Upper lobe of left lung (tissue), 6 donors: ENCODE results near the gene HIC2. TPM values are rescaled to one million over a fixed set of nuclear protein-coding genes. Genes with fewer than 3 reads are reported as not detected.
"Not testable (repeated sequence)": the region's sequence is repeated elsewhere in the genome, so short reads cannot be mapped to it uniquely, and the experiment has no call there.

Source experiments
- ATAC-seq, 2 donors: fragments of 200-7000 bp; cut with Tn5 transposase; one replicate each; pipeline ENCODE4 v1.9.1; 2022; ENCODE audit warnings: mild to moderate bottlenecking in 2 of 2, moderate library complexity in 2 of 2; ENCODE audit not compliant: low FRiP score in 2 of 2
- DNase-seq, 2 donors: peaks; one replicate each; pipeline ENCODE4 v3.0.0-alpha.2; 2019 to 2020
- H3K27ac ChIP-seq, 4 donors: fragments of 200-600 bp; sonication (generic); one replicate each; pipeline ENCODE4 v1.5.1; 2016 to 2019
- H3K27me3 ChIP-seq, 4 donors: fragments of 200-600 bp; sonication (generic); one replicate each; pipeline ENCODE4 v1.5.1; 2017 to 2019
- H3K36me3 ChIP-seq, 4 donors: fragments of 200-600 bp; sonication (generic); one replicate each; pipeline ENCODE4 v1.5.1; 2016 to 2019
- H3K4me1 ChIP-seq, 4 donors: fragments of 200-600 bp; sonication (generic); one replicate each; pipeline ENCODE4 v1.5.1; 2018 to 2019
- H3K4me3 ChIP-seq, 4 donors: fragments of 200-600 bp; sonication (generic); one replicate each; pipeline ENCODE4 v1.5.1; 2017 to 2019; ENCODE audit warnings: mild to moderate bottlenecking in 2 of 4, moderate library complexity in 1 of 4
- H3K9me3 ChIP-seq, 4 donors: fragments of 200-600 bp; sonication (generic); one replicate each; pipeline ENCODE4 v1.5.1; 2018 to 2019
- WGBS, 2 donors: methylation state at CpG; one replicate each; pipeline ENCODE4 v1.1.5; 2017 to 2018; 5-methylcytosine and 5-hydroxymethylcytosine counted together
- total RNA-seq, 6 donors: library from RNA; depleted of rRNA in 4 of 6; stranded (reverse); fragments of >200 nt in 4 of 6; gene quantifications; one replicate each; pipeline versions ENCODE4 v1.1.0 to v1.2.1, GENCODE V29; 2016 to 2021
- donor health status: DM: no; HTN: no; CAD: no; lungs with moderate emphysema.
- donor health status: DM: no; HTN: yes; CAD: no; lungs with severe emphysema.

HIC2 gene
- total RNA-seq, 6 donors from 2014 or later = 4.4 to 11.5 (median 5.7) TPM

- not testable (repeated sequence) for H3K4me1 ChIP-seq, H3K4me3 ChIP-seq, DNase-seq, H3K9me3 ChIP-seq, H3K36me3 ChIP-seq, H3K27me3 ChIP-seq, ATAC-seq, H3K27ac ChIP-seq
- no CpG with 5 or more reads among the region's 4 CpGs for WGBS, 2 donors
Observed at GRCh38 chr22:21407792-21408191, 9.4 kb upstream of the HIC2 start.

DNA sequence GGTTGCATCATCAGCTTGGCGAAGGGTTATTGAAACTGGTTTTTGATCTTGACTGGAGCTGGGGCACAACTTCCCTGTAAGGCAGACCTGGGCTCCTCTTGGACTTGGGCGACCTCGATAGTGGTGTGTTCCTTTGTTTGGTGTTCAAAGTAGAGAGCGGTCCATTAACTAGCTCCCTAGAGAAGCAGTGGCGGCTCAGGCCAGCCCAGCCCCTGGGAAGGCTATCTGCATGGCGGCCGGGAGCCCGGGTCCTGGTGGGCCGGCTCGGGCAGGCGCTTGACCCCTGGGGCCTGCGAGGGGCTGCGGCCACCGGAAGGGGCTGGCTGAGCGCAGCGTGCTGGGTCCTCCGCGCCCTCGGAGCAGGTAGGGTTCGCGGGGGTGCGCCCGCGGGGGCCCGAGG lies 796 bp upstream of the HIC2 start:
- DNase-seq, H3K4me3 ChIP-seq, H3K27me3 ChIP-seq, H3K4me1 ChIP-seq, H3K27ac ChIP-seq, H3K9me3 ChIP-seq, H3K36me3 ChIP-seq: not testable (repeated sequence)
- ATAC-seq = peak in 1 of 2 donors; percentile 10
- WGBS, 2 donors = 13 to 26% methylated on average over 3 to 5 of the region's 25 CpGs

GRCh38 chr22:21417853-21418252 lies 682 bp downstream of the HIC2 start:
- DNase-seq (peak; percentile 20 to 88), ATAC-seq (peak in 1 of 2 donors; percentile 52)
- not testable (repeated sequence) for H3K9me3 ChIP-seq, H3K27me3 ChIP-seq, H3K36me3 ChIP-seq, H3K4me1 ChIP-seq
- Histone ChIP-seq H3K27ac (peak overlapping the region in 1 of 4 donors; percentile 49), H3K4me3 (peak overlapping the region in 3 of 4 donors; percentile 45 to 53 (median 49))
- WGBS, 2 donors = no CpG with 5 or more reads among the region's 33 CpGs

GRCh38 chr22:21418974-21419638 lies 1.9 kb downstream of the HIC2 start:
- ATAC-seq, H3K9me3 ChIP-seq, H3K27ac ChIP-seq, H3K4me3 ChIP-seq, H3K4me1 ChIP-seq, DNase-seq, H3K27me3 ChIP-seq, H3K36me3 ChIP-seq: not testable (repeated sequence)
- 95 to 97% methylated on average over 5 of the region's 15 CpGs for WGBS, 2 donors

DNA sequence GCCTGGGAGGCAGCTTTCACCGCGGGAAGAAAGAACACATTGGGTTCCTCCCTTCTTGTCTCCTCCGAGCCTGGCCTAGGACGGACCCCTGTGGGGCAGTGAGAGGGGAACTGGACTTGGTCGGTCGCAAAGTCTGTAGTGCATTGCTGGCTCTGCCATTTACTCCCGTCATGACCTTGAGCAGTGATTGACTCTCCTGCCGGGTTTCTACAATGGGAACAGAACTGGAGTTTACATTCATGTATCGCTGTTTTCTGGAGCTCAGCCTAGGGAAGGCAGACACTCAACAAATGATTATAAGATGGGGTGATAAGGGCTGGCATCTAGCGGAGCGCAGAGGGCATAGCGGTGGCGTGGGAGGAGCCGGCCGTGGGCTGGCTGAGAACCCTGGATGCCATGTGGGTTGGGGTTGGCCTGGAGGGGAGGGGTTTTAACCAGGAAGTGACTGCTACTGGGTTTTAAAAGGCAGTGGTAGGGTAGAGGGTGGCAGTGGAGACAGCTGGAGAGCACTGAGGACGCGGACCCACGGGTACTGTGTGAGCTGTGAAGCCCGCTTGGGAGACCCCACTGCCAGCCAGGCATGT lies 3.1 kb downstream of the HIC2 start:
- not testable (repeated sequence) for H3K4me1 ChIP-seq, H3K27me3 ChIP-seq, H3K9me3 ChIP-seq, H3K27ac ChIP-seq, DNase-seq, H3K4me3 ChIP-seq, H3K36me3 ChIP-seq
- peak; percentile 56 to 72 for ATAC-seq
- WGBS, 2 donors = no CpG with 5 or more reads among the region's 19 CpGs

DNA sequence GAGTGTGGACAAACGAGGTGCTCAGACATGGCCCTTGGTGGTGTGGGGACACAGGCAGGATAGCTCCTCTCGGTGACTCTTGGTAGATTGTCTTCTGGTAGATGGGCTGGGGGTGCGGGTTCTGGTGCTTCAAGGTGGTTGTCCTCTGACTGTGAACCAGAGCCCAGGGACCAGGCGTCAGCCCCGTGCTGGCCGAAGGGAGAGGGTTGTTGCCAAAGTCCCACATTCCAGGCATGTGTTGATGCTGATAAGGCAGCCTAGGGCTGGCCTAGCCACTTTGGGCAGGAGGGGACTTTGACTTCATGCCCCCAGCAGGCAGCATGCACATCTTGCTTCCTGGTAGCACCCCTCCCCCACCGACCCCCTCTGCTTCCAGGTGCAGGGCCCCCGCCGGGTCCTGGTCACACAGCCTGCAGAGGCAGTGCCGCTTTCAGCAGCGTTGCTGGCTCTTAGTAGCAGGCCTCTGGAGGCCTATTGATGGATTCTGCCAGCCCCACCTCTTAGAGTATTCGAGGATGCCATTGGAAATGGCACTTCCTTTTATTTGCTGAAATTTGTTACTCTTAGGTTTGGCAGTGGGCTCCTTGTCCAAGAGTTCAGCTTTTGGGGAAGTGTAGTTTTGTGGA lies 7.0 kb downstream of the HIC2 start:
- not testable (repeated sequence) for H3K4me1 ChIP-seq, DNase-seq, H3K27me3 ChIP-seq, H3K4me3 ChIP-seq, H3K36me3 ChIP-seq, H3K9me3 ChIP-seq, H3K27ac ChIP-seq
- WGBS, 2 donors = no CpG with 5 or more reads among the region's 12 CpGs
- ATAC-seq = peak in 1 of 2 donors; percentile 40

- not testable (repeated sequence) for DNase-seq, H3K27me3 ChIP-seq, H3K4me1 ChIP-seq, H3K9me3 ChIP-seq, H3K36me3 ChIP-seq, H3K4me3 ChIP-seq, ATAC-seq, H3K27ac ChIP-seq
- WGBS, 2 donors = no CpG with 5 or more reads among the region's 15 CpGs
Observed at GRCh38 chr22:21434378-21435233, 17.4 kb downstream of the HIC2 start.

- H3K27ac ChIP-seq, H3K27me3 ChIP-seq, H3K9me3 ChIP-seq, DNase-seq, H3K4me1 ChIP-seq, H3K36me3 ChIP-seq, H3K4me3 ChIP-seq: not testable (repeated sequence)
- WGBS, 2 donors = no CpG with 5 or more reads among the region's 12 CpGs
- ATAC-seq = peak; percentile 79 to 85
Observed at GRCh38 chr22:21435998-21436810, 19.0 kb downstream of the HIC2 start.

GRCh38 chr22:21438013-21438412 lies 20.8 kb downstream of the HIC2 start:
- DNase-seq, ATAC-seq: not testable (repeated sequence)

DNA sequence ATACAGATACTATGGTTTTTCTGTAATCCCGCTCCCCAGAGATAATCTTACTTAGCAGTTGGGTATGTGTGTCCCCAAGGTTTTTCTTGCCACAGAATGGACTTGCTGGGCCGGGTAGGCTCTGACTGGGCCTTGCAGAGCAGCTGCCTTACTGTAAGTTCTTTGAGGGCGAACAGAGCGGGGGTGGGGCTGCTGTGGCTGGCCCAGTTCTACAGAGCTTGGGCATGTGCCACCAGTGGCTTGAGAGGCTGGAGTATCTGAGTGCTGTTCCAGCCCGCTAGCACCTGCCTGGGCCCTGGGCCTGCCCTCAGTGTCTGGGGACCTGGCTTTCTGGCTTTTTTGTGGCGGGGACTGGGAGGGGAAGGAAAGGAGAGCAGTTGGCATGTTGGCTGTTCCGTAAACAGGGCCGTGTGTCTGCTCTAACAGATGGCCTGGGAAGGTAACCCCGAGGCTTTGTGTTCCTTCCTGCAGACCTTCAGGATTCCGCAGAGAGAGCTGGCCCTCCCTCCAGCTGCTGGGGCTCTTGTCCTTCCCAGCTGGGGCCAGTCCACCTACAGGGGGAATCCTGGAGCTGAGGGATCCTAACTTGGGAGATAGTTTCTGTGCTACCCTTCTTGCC lies 23.0 kb downstream of the HIC2 start:
- not testable (repeated sequence) for DNase-seq, H3K9me3 ChIP-seq, H3K27ac ChIP-seq, ATAC-seq, H3K4me1 ChIP-seq, H3K4me3 ChIP-seq, H3K27me3 ChIP-seq, H3K36me3 ChIP-seq
- WGBS, 2 donors = no CpG with 5 or more reads among the region's 10 CpGs

More at GRCh38 chr22:21438013-21438412, 20.8 kb downstream of the HIC2 start:
- H3K4me3 ChIP-seq, H3K4me1 ChIP-seq, H3K27me3 ChIP-seq, H3K9me3 ChIP-seq, H3K36me3 ChIP-seq, H3K27ac ChIP-seq: not testable (repeated sequence)
- WGBS, 2 donors = 77% methylated on average over 3 of the region's 6 CpGs; no CpG with 5 or more reads in 1 of the 2 donors

- not testable (repeated sequence) for H3K4me3 ChIP-seq, DNase-seq, H3K27me3 ChIP-seq, H3K27ac ChIP-seq, H3K4me1 ChIP-seq, H3K9me3 ChIP-seq
- H3K36me3 ChIP-seq = peaks cover 0 to 14% (median 11%) of the 10 kb centered on the region in 4 donors
- WGBS, 2 donors = no CpG with 5 or more reads among the region's 16 CpGs
- peak; percentile 25 to 77 for ATAC-seq
Observed at GRCh38 chr22:21440676-21441075, 23.5 kb downstream of the HIC2 start.

DNA sequence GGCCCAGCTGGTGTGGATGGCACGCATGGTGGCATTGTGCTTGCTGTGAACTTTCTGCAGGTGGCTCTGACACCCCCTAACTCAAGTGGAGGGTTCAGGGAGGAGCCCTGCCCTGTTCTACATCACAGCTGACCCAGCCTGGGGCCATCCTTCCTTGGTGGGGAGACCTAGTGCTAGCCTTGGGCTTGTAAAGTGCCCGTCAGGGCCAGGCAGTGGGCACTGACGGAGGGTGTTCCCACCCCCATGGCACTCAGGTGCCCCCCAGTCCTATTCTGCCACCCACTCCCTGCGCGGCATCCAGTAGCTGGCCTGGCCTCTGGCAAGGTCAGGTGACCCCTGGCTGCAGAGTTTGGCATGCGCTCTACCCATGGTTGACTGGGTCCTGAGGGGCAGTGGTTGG lies 24.0 kb downstream of the HIC2 start:
- not testable (repeated sequence) for H3K9me3 ChIP-seq, H3K27me3 ChIP-seq, H3K27ac ChIP-seq, H3K4me1 ChIP-seq, ATAC-seq, H3K4me3 ChIP-seq
- WGBS, 2 donors = 100% methylated on average over 1 to 2 of the region's 6 CpGs
- DNase-seq = peak in 1 of 2 donors; percentile 42
- peaks cover 0 to 19% (median 16%) of the 10 kb centered on the region in 4 donors for H3K36me3 ChIP-seq
